Skeletal muscle satellite cell (primary cell): ENCODE measurements around the gene SLC6A2.

ENCODE experiments used
- H3K27me3 ChIP-seq: 2 replicates; pipeline ENCODE4 v1.7.0; 2013; ENCODE audit warnings: low read length; ENCODE audit not compliant: control insufficient read depth, insufficient read depth
- H3K36me3 ChIP-seq: 2 replicates; pipeline ENCODE4 v1.7.0; 2013; ENCODE audit warnings: mild to moderate bottlenecking, control low read depth, low read length; ENCODE audit not compliant: insufficient read depth
- H3K4me1 ChIP-seq: 2 replicates; pipeline ENCODE4 v1.7.0; 2013; ENCODE audit warnings: low read length; ENCODE audit not compliant: control insufficient read depth, insufficient read depth
- H3K4me2 ChIP-seq: 2 replicates; pipeline ENCODE4 v1.7.0; 2013; ENCODE audit warnings: mild to moderate bottlenecking, low read length
- H3K4me3 ChIP-seq: 2 replicates; pipeline ENCODE4 v1.7.0; 2013; ENCODE audit warnings: low read length
- H3K9ac ChIP-seq: 2 replicates; pipeline ENCODE4 v1.7.0; 2013; ENCODE audit warnings: mild to moderate bottlenecking, low read depth, low read length, moderate library complexity
- H3K9me3 ChIP-seq: replicated peaks from 2 replicates; pipeline ENCODE4 v1.7.0; 2013; ENCODE audit warnings: mild to moderate bottlenecking, control low read depth, low read length

Gene SLC6A2

DNA sequence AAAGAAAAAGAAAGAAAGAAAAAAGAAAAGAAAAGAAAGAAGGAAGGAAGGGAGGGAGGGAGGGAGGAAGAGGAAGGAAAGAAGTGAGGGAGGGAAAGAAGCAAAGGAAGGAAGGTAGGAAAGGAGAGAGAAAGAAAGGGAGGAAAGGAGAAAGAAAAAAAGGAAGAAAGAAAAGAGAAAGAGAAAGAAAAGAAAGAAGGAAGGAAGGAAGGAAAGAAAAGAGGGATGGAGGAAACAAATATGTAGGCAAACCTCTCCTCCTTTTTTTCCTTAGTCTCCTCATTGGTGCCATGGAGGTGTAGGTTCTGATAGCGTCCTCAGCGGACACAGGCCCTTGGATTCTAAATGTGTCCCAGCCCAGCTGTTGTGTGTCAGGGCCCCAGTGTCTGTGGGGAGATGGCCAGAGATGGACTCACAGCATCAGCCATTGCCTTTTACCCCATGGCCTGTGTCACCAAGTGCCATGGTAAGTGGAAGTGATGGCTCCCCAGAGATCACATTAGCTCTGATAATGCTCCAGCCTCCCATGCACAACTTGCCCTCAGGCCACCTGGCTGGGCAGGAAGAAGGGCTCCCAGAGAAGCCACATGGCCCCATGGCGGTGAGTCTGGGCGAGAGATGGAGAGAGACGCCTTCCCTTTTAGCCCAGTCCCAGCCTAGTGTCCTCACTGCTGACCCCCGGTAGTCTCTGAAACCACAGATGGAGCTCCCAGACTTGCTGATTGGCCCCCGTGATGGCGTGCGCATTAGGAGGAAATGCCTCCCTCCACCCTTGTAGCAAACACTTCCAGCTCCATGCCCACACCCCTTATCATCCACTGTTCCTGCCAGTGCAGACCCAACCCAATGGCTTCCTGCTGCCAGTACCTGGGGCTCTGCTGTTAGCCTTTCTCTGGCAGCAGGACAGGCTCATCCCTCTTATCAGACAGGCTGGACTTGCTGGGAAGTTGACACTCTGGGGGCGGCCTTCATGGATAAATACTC is 3.7 kb upstream of the SLC6A2 start:
- Histone ChIP-seq H3K4me2 (no peak overlapping the region), H3K4me1 (no peaks in the 10 kb centered on the region), H3K27me3 (peaks cover 66% of the 10 kb centered on the region)

DNA sequence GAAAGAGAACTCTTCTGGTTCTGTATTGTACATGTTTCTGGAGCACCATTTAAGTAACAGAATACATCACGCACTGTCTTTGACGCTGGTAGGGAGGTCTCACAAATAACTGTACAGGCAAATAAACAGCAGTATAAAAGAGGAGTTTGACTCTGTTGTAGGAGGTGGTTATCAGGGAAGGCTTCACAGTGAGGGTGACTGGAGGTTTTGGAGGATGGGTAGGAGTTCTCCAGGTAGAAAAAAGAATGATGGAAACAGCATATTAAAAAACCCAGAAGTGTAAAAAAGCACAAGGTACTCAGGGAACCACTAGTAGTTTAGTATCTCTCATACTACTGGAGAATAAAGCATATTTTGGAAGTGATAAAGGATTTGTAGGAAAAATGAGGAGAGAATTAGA is 2.7 kb upstream of the SLC6A2 start:
- Histone ChIP-seq H3K27me3 (peaks cover 72% of the 10 kb centered on the region), H3K4me1 (no peaks in the 10 kb centered on the region), H3K9me3 (no peaks in the 10 kb centered on the region), H3K4me2 (no peak overlapping the region), H3K9ac (no peak overlapping the region), H3K36me3 (no peaks in the 10 kb centered on the region), H3K4me3 (no peak overlapping the region)

More for the DNA sequence above, 3.7 kb upstream of the SLC6A2 start:
- Histone ChIP-seq H3K4me3 (no peak overlapping the region), H3K9me3 (no peaks in the 10 kb centered on the region), H3K36me3 (no peaks in the 10 kb centered on the region), H3K9ac (no peak overlapping the region)

DNA sequence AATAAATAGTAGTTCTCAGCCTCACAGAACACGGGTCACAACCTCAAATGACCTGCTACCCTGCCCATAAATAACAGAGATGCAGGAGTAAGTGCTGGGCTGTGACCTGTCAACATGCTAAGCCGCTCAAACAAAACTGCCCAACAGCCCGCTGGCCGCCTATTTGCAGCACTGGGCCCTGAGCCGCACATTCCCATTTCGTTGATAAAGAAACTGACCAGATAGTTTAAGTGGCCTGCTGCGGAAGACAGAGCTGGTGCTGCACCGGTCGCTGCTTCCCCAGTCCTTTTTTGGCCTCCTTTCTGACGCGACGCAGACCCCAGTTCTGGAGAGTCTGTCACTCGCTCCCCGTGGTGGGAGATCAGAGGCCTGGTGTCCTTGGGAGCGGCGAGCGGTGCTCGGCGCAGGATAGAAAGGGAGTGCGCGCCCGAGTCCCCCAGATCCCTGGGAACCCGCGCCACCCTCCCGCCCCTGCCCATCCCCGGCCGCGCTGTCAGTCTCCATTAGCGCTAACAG is 349 bp upstream of the SLC6A2 start:
- Histone ChIP-seq H3K4me2 (no peak overlapping the region), H3K27me3 (peaks cover 74% of the 10 kb centered on the region), H3K4me3 (no peak overlapping the region), H3K36me3 (no peaks in the 10 kb centered on the region), H3K9ac (no peak overlapping the region), H3K4me1 (no peaks in the 10 kb centered on the region), H3K9me3 (no peaks in the 10 kb centered on the region)

DNA sequence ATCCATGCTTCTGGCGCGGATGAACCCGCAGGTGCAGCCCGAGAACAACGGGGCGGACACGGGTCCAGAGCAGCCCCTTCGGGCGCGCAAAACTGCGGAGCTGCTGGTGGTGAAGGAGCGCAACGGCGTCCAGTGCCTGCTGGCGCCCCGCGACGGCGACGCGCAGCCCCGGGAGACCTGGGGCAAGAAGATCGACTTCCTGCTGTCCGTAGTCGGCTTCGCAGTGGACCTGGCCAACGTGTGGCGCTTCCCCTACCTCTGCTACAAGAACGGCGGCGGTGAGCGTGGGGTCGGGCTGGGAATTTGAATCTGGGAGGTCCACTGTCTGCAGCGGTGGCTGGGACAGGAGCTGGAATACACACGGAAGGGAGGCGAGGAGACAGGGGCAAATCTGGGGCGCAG is 904 bp downstream of the SLC6A2 start:
- Histone ChIP-seq H3K4me3 (no peak overlapping the region), H3K27me3 (peaks cover 70% of the 10 kb centered on the region)

DNA sequence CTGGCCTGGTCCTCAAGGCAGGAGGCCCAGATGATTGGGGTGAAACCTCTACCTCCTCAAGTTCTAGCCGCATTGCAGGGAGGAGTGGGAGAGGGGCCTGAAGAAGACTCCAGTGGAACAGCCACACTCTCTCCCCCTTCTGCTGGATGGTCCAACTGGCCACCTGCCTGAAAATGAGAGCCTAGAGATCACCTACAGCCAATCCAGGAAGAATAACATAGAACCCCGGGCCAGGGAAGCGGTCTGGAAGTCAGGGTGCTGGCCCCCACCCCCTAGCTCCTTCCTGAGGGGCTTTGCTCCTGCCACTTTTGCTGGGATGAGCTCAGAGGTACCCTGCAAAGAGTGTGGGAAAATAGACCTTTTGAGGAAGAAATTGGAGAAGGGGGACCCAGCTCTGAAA is 1.8 kb downstream of the SLC6A2 start:
- Histone ChIP-seq H3K4me3 (no peak overlapping the region), H3K27me3 (peaks cover 63% of the 10 kb centered on the region), H3K4me2 (no peak overlapping the region), H3K9me3 (no peaks in the 10 kb centered on the region), H3K4me1 (no peaks in the 10 kb centered on the region), H3K36me3 (no peaks in the 10 kb centered on the region), H3K9ac (no peak overlapping the region)

More for the DNA sequence above, 904 bp downstream of the SLC6A2 start:
- Histone ChIP-seq H3K9me3 (no peaks in the 10 kb centered on the region), H3K9ac (no peak overlapping the region), H3K36me3 (no peaks in the 10 kb centered on the region), H3K4me1 (no peaks in the 10 kb centered on the region), H3K4me2 (no peak overlapping the region)

DNA sequence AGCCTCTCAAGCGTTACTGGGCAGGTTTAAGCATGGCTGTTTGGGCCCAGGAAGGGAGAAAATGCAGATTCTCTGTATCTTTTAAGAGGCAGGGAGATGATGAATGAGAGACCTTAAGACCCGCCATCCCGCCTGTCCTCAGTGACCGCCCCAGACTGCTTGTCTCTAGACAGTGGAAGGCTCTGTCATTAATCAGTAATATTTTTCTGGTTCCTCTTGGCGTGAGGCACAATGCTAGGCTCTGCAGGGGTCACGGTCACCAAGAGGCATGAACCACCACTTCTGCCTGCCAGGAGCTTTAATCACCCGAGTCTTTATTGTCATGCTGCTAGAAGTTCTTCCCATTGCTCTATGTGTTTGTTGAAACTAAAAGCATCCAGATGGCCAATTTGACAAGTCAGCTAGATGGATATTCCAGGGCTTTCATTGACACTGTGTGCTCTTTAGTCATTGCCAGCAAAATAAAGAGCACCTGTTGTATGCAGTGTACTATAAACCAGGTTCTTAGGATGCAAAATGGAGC is 3.2 kb downstream of the SLC6A2 start:
- no peak overlapping the region for H3K4me3 ChIP-seq
- H3K4me2 ChIP-seq, result no peak overlapping the region
- no peaks in the 10 kb centered on the region for H3K4me1 ChIP-seq
- H3K9me3 ChIP-seq, result no peaks in the 10 kb centered on the region
- H3K27me3 ChIP-seq, result peaks cover 56% of the 10 kb centered on the region
- H3K36me3 ChIP-seq, result no peaks in the 10 kb centered on the region
- H3K9ac ChIP-seq, result no peak overlapping the region

DNA sequence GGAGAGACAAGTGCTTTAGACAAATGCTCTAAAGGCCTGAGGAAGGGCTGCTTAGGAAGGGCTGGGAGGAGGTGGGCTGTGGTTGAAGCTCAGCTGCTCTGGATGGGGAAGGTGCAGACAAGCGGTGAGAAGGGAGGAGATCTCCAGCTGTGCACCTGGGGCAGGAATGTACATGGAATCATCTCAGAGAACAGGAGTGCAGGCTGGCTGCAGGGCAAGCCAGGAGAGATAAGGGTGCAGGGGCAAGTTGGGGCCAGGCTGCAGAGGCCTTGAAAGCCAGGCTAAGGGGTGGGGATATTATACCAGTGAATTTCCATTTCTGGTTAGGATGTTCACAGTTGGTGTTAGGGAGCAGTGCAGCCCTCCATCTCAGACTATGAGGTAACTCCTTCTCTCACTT is 4.2 kb downstream of the SLC6A2 start:
- no peaks in the 10 kb centered on the region for H3K36me3 ChIP-seq
- no peaks in the 10 kb centered on the region for H3K9me3 ChIP-seq
- no peaks in the 10 kb centered on the region for H3K4me1 ChIP-seq
- no peak overlapping the region for H3K9ac ChIP-seq
- no peak overlapping the region for H3K4me3 ChIP-seq
- H3K4me2 ChIP-seq, result no peak overlapping the region
- peaks cover 45% of the 10 kb centered on the region for H3K27me3 ChIP-seq

DNA sequence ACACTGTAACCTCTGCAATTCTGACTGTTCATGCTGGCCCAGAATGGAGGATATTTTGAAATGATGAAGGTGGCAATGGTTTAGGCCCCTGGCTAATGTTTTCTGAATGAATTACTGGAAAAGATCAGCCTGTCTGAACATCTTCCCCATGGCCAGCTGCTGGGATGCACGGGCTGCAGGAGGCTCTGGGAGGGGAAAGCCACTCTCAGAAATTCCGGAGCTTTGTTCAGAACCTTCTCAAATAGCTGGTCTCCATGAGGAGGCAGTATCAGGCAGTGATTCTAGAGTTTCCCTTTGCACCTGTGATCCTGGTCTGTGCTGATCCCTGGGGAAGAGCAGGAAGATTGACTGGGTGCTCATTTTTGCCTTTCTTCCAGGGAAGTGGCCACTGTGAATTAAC is 5.0 kb downstream of the SLC6A2 start:
- H3K9ac ChIP-seq, result no peak overlapping the region
- H3K9me3 ChIP-seq, result no peaks in the 10 kb centered on the region
- H3K4me3 ChIP-seq, result no peak overlapping the region
- H3K27me3 ChIP-seq, result peaks cover 38% of the 10 kb centered on the region
- no peaks in the 10 kb centered on the region for H3K36me3 ChIP-seq
- no peak overlapping the region for H3K4me2 ChIP-seq
- H3K4me1 ChIP-seq, result no peaks in the 10 kb centered on the region

DNA sequence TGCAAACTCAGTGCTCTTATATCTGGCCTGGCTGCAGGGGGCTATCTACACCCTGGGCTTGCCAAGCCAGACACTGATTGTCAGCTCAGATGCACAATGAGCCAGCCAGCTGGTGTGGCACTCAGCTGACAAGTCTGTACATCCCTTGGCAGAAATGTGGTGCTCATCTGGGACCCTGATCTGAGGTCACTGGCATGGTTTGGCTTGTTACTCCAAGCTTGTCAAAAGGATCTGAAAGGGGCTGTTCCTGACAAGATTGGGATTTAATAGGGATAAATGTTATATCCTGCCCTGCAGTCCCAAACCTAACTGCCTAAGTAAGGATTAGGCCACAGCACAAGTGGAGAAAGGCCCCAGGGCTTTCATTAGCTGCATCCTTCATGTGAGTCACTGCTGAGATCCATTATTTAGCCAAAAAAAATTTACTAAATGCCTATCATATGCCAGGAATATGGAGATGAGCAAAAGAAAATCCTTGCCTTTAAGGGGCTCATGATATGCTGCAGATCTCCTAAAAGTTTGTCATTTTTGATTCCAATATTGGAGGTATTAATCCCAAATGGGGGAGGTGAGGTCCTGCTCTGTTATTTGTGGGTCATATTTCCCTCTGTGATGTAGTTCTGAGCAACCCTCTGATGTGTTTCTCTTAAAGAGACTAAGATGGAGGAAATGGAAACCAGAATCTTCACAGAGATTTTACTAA is 6.3 kb downstream of the SLC6A2 start:
- Histone ChIP-seq H3K9ac (no peak overlapping the region), H3K4me1 (no peaks in the 10 kb centered on the region), H3K27me3 (peaks cover 25% of the 10 kb centered on the region), H3K4me3 (no peak overlapping the region), H3K36me3 (no peaks in the 10 kb centered on the region), H3K4me2 (no peak overlapping the region), H3K9me3 (no peaks in the 10 kb centered on the region)

DNA sequence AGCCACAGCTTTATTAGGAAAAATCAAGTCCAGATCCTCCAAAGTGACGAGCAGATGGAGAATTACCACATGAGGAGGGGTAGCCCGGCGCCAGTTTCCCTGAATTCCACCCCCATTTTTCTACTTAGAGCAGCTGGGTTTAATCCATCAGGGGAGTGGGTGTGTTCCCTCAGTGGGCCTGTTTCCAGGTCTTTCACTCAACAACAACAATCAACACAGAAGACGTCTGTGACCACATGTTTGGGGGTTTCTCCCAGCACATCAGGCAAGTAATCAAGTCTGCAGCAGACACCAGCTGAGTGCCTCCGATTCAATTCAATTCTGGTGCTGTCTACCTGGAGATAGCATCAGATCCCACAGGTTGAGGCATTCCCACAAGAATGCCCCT is 6.8 kb downstream of the SLC6A2 start:
- Histone ChIP-seq H3K4me2 (no peak overlapping the region), H3K27me3 (peaks cover 20% of the 10 kb centered on the region), H3K36me3 (no peaks in the 10 kb centered on the region), H3K9me3 (no peaks in the 10 kb centered on the region), H3K4me3 (no peak overlapping the region), H3K9ac (no peak overlapping the region), H3K4me1 (no peaks in the 10 kb centered on the region)

DNA sequence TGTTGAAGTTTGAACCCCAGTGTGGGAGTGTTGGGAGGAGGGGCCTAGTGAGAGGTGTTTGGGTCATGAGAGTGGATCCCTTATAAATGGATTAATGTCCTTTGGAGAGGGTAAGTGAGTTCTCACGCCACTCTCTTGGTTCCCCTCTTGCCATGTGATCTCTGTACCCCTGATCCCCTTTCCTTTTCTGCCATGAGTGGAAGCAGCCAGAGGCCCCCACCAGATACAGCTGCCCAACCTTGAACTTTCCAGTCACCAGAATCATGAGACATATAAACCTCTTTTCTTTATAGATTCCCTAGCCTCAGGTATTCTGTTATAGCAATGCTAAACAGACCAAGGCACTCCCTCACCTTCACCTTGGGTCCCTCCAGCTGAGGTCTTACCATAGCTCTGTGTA is 7.4 kb downstream of the SLC6A2 start:
- Histone ChIP-seq H3K4me1 (no peaks in the 10 kb centered on the region), H3K27me3 (peaks cover 16% of the 10 kb centered on the region), H3K9me3 (no peaks in the 10 kb centered on the region)

More for the DNA sequence above, 7.4 kb downstream of the SLC6A2 start:
- no peak overlapping the region for H3K4me3 ChIP-seq
- no peaks in the 10 kb centered on the region for H3K36me3 ChIP-seq
- H3K4me2 ChIP-seq, result no peak overlapping the region
- no peak overlapping the region for H3K9ac ChIP-seq
